ENCODE measurements around the gene FBXO34.

DNA sequence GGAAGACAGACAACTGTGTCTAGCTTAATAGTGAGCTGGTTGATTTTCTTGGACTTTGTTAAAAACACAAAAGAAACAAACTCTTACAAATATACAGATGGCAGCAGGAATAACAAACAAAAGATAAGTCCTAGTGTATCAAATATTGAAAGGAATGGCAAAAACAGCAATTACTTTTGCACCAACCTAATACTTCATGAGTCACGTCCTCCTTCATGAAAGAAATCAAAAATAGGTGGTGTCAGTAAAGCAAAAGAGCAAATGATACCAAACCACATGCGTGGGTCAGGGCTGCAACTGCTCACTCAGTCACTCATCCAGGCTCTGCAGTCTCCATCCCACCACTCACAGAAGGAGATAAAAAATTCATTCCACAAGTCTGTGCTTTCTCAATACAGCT is 128.6 kb downstream of the FBXO34 start:
- TF ChIP-seq GABPB1 (CRISPR knock-in tag; IDR thresholded peaks at IDR 0.05) (no peak), SP1 (CRISPR knock-in tag; conservative IDR thresholded peaks at IDR 0.05) (no peak), FOXJ3 (CRISPR knock-in tag; IDR thresholded peaks at IDR 0.05; ENCODE audit: borderline replicate concordance) (no peak), TCF7 (CRISPR knock-in tag; IDR thresholded peaks at IDR 0.05; ENCODE audit: low read depth) (no peak), FOXP1 (CRISPR knock-in tag; IDR thresholded peaks at IDR 0.05; ENCODE audit: borderline replicate concordance) (no peak), NR2C2 (CRISPR knock-in tag; IDR thresholded peaks at IDR 0.05) (no peak), SMAD3 (CRISPR knock-in tag; IDR thresholded peaks at IDR 0.05; ENCODE audit: borderline replicate concordance) (no peak)
- TF ChIP-seq, protein P1, sequence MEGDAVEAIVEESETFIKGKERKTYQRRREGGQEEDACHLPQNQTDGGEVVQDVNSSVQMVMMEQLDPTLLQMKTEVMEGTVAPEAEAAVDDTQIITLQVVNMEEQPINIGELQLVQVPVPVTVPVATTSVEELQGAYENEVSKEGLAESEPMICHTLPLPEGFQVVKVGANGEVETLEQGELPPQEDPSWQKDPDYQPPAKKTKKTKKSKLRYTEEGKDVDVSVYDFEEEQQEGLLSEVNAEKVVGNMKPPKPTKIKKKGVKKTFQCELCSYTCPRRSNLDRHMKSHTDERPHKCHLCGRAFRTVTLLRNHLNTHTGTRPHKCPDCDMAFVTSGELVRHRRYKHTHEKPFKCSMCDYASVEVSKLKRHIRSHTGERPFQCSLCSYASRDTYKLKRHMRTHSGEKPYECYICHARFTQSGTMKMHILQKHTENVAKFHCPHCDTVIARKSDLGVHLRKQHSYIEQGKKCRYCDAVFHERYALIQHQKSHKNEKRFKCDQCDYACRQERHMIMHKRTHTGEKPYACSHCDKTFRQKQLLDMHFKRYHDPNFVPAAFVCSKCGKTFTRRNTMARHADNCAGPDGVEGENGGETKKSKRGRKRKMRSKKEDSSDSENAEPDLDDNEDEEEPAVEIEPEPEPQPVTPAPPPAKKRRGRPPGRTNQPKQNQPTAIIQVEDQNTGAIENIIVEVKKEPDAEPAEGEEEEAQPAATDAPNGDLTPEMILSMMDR (IDR thresholded peaks at IDR 0.05), result no peak
- TF ChIP-seq, protein P2, sequence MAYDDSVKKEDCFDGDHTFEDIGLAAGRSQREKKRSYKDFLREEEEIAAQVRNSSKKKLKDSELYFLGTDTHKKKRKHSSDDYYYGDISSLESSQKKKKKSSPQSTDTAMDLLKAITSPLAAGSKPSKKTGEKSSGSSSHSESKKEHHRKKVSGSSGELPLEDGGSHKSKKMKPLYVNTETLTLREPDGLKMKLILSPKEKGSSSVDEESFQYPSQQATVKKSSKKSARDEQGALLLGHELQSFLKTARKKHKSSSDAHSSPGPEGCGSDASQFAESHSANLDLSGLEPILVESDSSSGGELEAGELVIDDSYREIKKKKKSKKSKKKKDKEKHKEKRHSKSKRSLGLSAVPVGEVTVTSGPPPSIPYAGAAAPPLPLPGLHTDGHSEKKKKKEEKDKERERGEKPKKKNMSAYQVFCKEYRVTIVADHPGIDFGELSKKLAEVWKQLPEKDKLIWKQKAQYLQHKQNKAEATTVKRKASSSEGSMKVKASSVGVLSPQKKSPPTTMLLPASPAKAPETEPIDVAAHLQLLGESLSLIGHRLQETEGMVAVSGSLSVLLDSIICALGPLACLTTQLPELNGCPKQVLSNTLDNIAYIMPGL (CRISPR knock-in tag; IDR thresholded peaks at IDR 0.05), result no peak
- TF ChIP-seq, protein P3, sequence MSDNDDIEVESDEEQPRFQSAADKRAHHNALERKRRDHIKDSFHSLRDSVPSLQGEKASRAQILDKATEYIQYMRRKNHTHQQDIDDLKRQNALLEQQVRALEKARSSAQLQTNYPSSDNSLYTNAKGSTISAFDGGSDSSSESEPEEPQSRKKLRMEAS (CRISPR knock-in tag; IDR thresholded peaks at IDR 0.05), result no peak
- TF ChIP-seq, protein P4, sequence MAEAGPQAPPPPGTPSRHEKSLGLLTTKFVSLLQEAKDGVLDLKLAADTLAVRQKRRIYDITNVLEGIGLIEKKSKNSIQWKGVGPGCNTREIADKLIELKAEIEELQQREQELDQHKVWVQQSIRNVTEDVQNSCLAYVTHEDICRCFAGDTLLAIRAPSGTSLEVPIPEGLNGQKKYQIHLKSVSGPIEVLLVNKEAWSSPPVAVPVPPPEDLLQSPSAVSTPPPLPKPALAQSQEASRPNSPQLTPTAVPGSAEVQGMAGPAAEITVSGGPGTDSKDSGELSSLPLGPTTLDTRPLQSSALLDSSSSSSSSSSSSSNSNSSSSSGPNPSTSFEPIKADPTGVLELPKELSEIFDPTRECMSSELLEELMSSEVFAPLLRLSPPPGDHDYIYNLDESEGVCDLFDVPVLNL (CRISPR knock-in tag; IDR thresholded peaks at IDR 0.05; ENCODE audit: borderline replicate concordance, low read depth), result no peak
- TF ChIP-seq, protein P5, sequence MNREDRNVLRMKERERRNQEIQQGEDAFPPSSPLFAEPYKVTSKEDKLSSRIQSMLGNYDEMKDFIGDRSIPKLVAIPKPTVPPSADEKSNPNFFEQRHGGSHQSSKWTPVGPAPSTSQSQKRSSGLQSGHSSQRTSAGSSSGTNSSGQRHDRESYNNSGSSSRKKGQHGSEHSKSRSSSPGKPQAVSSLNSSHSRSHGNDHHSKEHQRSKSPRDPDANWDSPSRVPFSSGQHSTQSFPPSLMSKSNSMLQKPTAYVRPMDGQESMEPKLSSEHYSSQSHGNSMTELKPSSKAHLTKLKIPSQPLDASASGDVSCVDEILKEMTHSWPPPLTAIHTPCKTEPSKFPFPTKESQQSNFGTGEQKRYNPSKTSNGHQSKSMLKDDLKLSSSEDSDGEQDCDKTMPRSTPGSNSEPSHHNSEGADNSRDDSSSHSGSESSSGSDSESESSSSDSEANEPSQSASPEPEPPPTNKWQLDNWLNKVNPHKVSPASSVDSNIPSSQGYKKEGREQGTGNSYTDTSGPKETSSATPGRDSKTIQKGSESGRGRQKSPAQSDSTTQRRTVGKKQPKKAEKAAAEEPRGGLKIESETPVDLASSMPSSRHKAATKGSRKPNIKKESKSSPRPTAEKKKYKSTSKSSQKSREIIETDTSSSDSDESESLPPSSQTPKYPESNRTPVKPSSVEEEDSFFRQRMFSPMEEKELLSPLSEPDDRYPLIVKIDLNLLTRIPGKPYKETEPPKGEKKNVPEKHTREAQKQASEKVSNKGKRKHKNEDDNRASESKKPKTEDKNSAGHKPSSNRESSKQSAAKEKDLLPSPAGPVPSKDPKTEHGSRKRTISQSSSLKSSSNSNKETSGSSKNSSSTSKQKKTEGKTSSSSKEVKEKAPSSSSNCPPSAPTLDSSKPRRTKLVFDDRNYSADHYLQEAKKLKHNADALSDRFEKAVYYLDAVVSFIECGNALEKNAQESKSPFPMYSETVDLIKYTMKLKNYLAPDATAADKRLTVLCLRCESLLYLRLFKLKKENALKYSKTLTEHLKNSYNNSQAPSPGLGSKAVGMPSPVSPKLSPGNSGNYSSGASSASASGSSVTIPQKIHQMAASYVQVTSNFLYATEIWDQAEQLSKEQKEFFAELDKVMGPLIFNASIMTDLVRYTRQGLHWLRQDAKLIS (CRISPR knock-in tag; IDR thresholded peaks at IDR 0.05; ENCODE audit: borderline replicate concordance), result no peak
